WTC11 (cell line): Measurements from ENCODE around the gene SLC49A3. TPM values are rescaled to one million over a fixed set of nuclear protein-coding genes. Genes with fewer than 3 reads are reported as not detected.

ENCODE experiments used
- ATAC-seq: fragments of 200-7000 bp; cut with Tn5 transposase; 2 replicates; pipeline ENCODE4 v1.10.0; 2021; ENCODE audit warnings: mild to moderate bottlenecking, moderate library complexity
- CTCF ChIA-PET: fragments of 300-600 bp; sonication (Branson Sonifier 250); formaldehyde crosslinking; loops from one replicate; lab custom pipeline; 2021; ENCODE audit warnings: antibody characterized with exemption; lab: Charles Lee
- POLR2A ChIA-PET: fragments of 350-600 bp; sonication (Branson Sonifier 250); formaldehyde crosslinking; loops from one replicate; lab custom pipeline; 2021; ENCODE audit warnings: antibody characterized with exemption; lab: Charles Lee
- DNase-seq: peaks from one replicate; pipeline ENCODE4 v3.0.0; 2021; ENCODE audit warnings: low spot score
- H3K27ac Mint-ChIP-seq: 2 replicates; pipeline ENCODE4 v1.8.0; 2021; ENCODE audit warnings: mixed read lengths
- H3K27me3 Mint-ChIP-seq: 2 replicates; pipeline ENCODE4 v1.8.0; 2021; ENCODE audit warnings: low read depth, mild to moderate bottlenecking, moderate library complexity, mixed read lengths
- H3K36me3 Mint-ChIP-seq: 2 replicates; pipeline ENCODE4 v1.8.0; 2021; ENCODE audit warnings: mixed read lengths
- H3K4me1 Mint-ChIP-seq: 2 replicates; pipeline ENCODE4 v1.8.0; 2022; ENCODE audit warnings: mixed read lengths
- H3K4me3 Mint-ChIP-seq: 2 replicates; pipeline ENCODE4 v1.8.0; 2021; ENCODE audit warnings: mild to moderate bottlenecking, moderate library complexity, mixed read lengths
- H3K9me3 Mint-ChIP-seq: 2 replicates; pipeline ENCODE4 v1.8.0; 2021; ENCODE audit warnings: mixed read lengths
- ATF2 ChIP-seq: sonication (generic); formaldehyde crosslinking; IDR thresholded peaks from 2 replicates; pipeline ENCODE4 v1.8.1; 2022; ENCODE audit warnings: low read depth, missing genetic modification reagents, borderline replicate concordance
- CDX4 ChIP-seq: fragments of 250-450 bp; sonication (Bioruptor Pico); IDR thresholded peaks from 2 replicates; pipeline ENCODE4 v1.9.0; 2021; ENCODE audit warnings: moderate library complexity, mild to moderate bottlenecking, inconsistent platforms, borderline replicate concordance
- CREM ChIP-seq: sonication (generic); formaldehyde crosslinking; IDR thresholded peaks from 2 replicates; pipeline ENCODE4 v1.8.1; 2022; ENCODE audit warnings: mild to moderate bottlenecking, missing genetic modification reagents, moderate library complexity
- HMGA2 ChIP-seq: fragments of 250-450 bp; sonication (Bioruptor Pico); IDR thresholded peaks from 2 replicates; pipeline ENCODE4 v1.4.0; 2021; ENCODE audit warnings: mild to moderate bottlenecking, moderate library complexity
- IRF2 ChIP-seq: sonication (generic); formaldehyde crosslinking; IDR thresholded peaks from 2 replicates; pipeline ENCODE4 v1.8.0; 2022; ENCODE audit warnings: low read depth, missing genetic modification reagents, borderline replicate concordance
- JAZF1 ChIP-seq: fragments of 250-450 bp; sonication (Bioruptor Pico); IDR thresholded peaks from 2 replicates; pipeline ENCODE4 v1.9.0; 2021; ENCODE audit warnings: moderate library complexity, mild to moderate bottlenecking, inconsistent platforms
- NFE2L1 ChIP-seq: sonication (generic); formaldehyde crosslinking; IDR thresholded peaks from 2 replicates; pipeline ENCODE4 v1.8.1; 2023; ENCODE audit warnings: missing genetic modification reagents
- NFYB ChIP-seq: sonication (generic); formaldehyde crosslinking; conservative IDR thresholded peaks from 2 replicates; pipeline ENCODE4 v1.8.0; 2022; ENCODE audit warnings: low read depth, missing genetic modification reagents
- PRRX2 ChIP-seq: fragments of 250-450 bp; sonication (Bioruptor Pico); IDR thresholded peaks from 2 replicates; pipeline ENCODE4 v1.8.0; 2021; ENCODE audit warnings: mild to moderate bottlenecking
- USF2 ChIP-seq: sonication (generic); formaldehyde crosslinking; IDR thresholded peaks from 2 replicates; pipeline ENCODE4 v1.8.1; 2023; ENCODE audit warnings: mild to moderate bottlenecking, missing genetic modification reagents, moderate library complexity
- ZNF138 ChIP-seq: sonication (generic); formaldehyde crosslinking; conservative IDR thresholded peaks from 2 replicates; pipeline ENCODE4 v1.8.1; 2022; ENCODE audit warnings: mild to moderate bottlenecking, moderate library complexity, missing genetic modification reagents
- ZNF232 ChIP-seq: sonication (generic); formaldehyde crosslinking; IDR thresholded peaks from 2 replicates; pipeline ENCODE4 v1.8.0; 2022; ENCODE audit warnings: mild to moderate bottlenecking, missing genetic modification reagents
- ZNF281 ChIP-seq: sonication (generic); formaldehyde crosslinking; IDR thresholded peaks from 2 replicates; pipeline ENCODE4 v1.8.0; 2023; ENCODE audit warnings: mild to moderate bottlenecking, missing genetic modification reagents
- ZNF532 ChIP-seq: fragments of 250-450 bp; sonication (Bioruptor Pico); IDR thresholded peaks from 2 replicates; pipeline ENCODE4 v1.9.0; 2021; ENCODE audit warnings: mild to moderate bottlenecking, borderline replicate concordance
- ZNF671 ChIP-seq: fragments of 250-450 bp; sonication (Bioruptor Pico); IDR thresholded peaks from 2 replicates; pipeline ENCODE4 v1.8.0; 2021; ENCODE audit warnings: mild to moderate bottlenecking
- total RNA-seq: library from RNA; stranded (reverse); gene quantifications from 3 replicates; pipeline ENCODE4 v1.2.3, GENCODE V29; 2021

The SLC49A3 gene
- total RNA-seq, 1 experiment from 2014 or later = 5.8 TPM

- TF ChIP-seq IRF2 (CRISPR knock-in tag) (no peak), ZNF232 (no peak), ZNF532 (CRISPR knock-in tag) (no peak), CREM (no peak), CDX4 (no peak), USF2 (CRISPR knock-in tag) (no peak)
Measured at GRCh38 chr4:718460-718859, 29.5 kb upstream of the SLC49A3 start (continued).

- no peak for DNase-seq
- no peaks in the 10 kb centered on the region for H3K9me3 Mint-ChIP-seq
- H3K27ac Mint-ChIP-seq = no peak overlapping the region
- H3K27me3 Mint-ChIP-seq = no peaks in the 10 kb centered on the region
- ATAC-seq = no peak
- POLR2A ChIA-PET = no interaction called here
- peaks cover 10% of the 10 kb centered on the region for H3K36me3 Mint-ChIP-seq
- H3K4me3 Mint-ChIP-seq = no peak overlapping the region
- no peak for TF ChIP-seq NFYB (CRISPR knock-in tag)
- TF ChIP-seq HMGA2 (CRISPR knock-in tag) = no peak
- TF ChIP-seq PRRX2 = no peak
- TF ChIP-seq ZNF281 (CRISPR knock-in tag) = no peak
- TF ChIP-seq ZNF671 = no peak
- TF ChIP-seq JAZF1 (CRISPR knock-in tag) = no peak
- no peak for TF ChIP-seq NFE2L1 (CRISPR knock-in tag)
- no peak for TF ChIP-seq ATF2 (CRISPR knock-in tag)
- no peak for TF ChIP-seq ZNF138 (CRISPR knock-in tag)
- TF ChIP-seq, all 79 proteins: peak for 0
- CTCF ChIA-PET = interaction anchor here (4.1 kb wide), 1 partner anchor 33 kb away, joined by 17 read pairs; no protein-coding TSS in a partner anchor
- H3K4me1 Mint-ChIP-seq = no peaks in the 10 kb centered on the region
Measured at GRCh38 chr4:717601-718320, 28.8 kb upstream of the SLC49A3 start.
